RWPE1 (cell line): Measurements from ENCODE around the gene NR6A1.

Source experiments
- CTCF ChIA-PET: fragments of 350-600 bp; sonication (Branson Sonifier 250); formaldehyde crosslinking; extraction: SDS; loops from one replicate; lab custom pipeline; 2021; lab: Yijun Ruan, JAX
- POLR2A ChIA-PET: fragments of 400-600 bp; formaldehyde crosslinking; extraction: SDS; loops from one replicate; lab custom pipeline; 2020; ENCODE audit warnings: antibody characterized with exemption; ENCODE audit not compliant: low non-redundant PET; lab: Yijun Ruan, JAX
- DNase-seq: peaks from one replicate; pipeline ENCODE4 v3.0.0; 2012; ENCODE audit warnings: low spot score
- H3K27ac ChIP-seq: fragments of 450-650 bp; 2 replicates; pipeline ENCODE4 v1.5.1; 2017
- TF ChIP-seq, protein P1 (sequence below): fragments of 450-650 bp; conservative IDR thresholded peaks from 2 replicates; pipeline ENCODE4 v1.5.1; 2017; ENCODE audit warnings: low read depth, mild to moderate bottlenecking

Gene NR6A1

DNA sequence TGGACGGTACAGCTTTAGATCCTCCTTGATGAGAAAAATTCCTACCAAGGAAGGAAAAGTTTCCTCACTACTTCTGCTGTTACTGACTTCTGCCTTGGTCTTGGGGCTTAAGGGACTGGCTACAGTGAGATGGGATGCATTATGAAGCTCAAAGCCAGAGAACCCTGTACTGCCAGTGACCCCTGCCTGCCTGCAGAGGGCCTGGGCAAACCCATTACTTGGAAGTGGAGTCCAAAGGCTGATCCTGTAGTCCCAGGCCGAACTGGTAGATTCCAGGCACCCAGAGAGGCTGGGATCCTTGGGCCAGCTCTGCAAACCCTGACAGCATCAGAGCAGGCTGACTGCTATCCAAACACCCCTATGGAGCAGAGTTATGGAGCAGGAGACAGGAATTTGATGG, 238.2 kb downstream of the NR6A1 start:
- ChIA-PET POLR2A (no interaction called here), CTCF (interaction anchor here (1.2 kb wide), 1 partner anchor 19 kb away, joined by 3 read pairs; no protein-coding TSS in a partner anchor)
- TF ChIP-seq, protein P1, sequence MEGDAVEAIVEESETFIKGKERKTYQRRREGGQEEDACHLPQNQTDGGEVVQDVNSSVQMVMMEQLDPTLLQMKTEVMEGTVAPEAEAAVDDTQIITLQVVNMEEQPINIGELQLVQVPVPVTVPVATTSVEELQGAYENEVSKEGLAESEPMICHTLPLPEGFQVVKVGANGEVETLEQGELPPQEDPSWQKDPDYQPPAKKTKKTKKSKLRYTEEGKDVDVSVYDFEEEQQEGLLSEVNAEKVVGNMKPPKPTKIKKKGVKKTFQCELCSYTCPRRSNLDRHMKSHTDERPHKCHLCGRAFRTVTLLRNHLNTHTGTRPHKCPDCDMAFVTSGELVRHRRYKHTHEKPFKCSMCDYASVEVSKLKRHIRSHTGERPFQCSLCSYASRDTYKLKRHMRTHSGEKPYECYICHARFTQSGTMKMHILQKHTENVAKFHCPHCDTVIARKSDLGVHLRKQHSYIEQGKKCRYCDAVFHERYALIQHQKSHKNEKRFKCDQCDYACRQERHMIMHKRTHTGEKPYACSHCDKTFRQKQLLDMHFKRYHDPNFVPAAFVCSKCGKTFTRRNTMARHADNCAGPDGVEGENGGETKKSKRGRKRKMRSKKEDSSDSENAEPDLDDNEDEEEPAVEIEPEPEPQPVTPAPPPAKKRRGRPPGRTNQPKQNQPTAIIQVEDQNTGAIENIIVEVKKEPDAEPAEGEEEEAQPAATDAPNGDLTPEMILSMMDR = no peak
- no peak overlapping the region for H3K27ac ChIP-seq
- no peak for DNase-seq

DNA sequence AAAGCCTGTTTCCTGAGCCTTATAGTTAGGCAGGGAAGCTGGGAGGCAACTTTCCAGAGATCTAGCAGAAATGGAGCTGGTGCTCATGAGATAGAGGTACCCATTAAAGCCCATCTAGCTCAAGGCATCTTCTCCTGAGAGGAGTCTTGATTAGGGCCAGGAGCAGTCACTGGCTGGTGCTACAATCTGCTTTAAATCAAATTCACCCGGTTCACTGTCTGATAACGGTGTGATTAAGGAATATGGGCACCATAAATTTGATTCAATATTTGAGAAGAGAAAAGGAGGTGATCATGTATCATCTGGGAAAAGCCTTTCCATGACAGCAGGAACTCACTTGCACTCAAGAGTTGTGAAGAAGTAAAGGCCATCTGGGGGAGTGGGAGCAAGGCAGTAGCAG, 240.0 kb downstream of the NR6A1 start:
- TF ChIP-seq, protein P1 = no peak
- no peak overlapping the region for H3K27ac ChIP-seq
- CTCF ChIA-PET = interaction anchor here (0.7 kb wide), 1 partner anchor 44 kb away, joined by 4 read pairs; no protein-coding TSS in a partner anchor
- POLR2A ChIA-PET = no interaction called here
- no peak for DNase-seq

DNA sequence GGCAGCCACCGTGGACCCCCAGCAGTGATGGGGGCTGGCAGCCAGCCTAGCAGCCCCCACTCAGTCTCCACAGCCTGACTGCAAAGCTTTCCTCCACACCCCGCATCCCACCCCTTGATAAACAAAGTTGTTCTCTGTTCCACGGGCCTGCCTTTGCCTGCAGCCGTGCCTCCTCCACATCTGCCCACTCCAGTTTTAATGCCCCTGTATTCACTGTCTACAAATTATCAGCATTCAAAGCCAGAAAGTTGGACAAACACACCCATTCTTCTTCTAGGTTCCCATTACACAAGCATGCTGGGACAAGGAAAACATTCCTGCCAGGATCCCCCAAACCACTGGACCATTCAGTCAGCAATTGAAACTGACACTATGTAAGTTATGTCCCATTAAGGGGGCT, 240.9 kb downstream of the NR6A1 start:
- POLR2A ChIA-PET = no interaction called here
- TF ChIP-seq, protein P1 = no peak
- no peak for DNase-seq
- CTCF ChIA-PET = no interaction called here
- H3K27ac ChIP-seq = no peak overlapping the region

DNA sequence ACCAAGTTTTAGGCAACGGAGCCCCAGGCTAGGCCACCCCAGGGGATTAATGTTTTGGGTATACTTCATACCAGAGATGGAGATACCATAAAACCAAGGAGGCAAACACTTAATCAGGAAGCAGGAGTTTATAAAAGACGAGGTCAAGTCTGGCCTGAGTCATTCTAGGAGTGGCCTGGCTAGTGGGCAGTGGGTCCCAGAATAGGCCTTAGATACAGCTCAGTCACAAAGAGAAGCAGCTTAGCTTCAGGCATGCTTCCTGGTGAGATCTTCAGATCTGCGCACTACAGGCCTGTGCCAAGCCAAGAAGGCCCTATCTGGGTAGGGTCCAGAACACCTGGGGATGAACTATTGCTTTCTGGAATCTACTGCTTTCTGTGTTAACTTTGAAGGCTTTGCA, 243.3 kb downstream of the NR6A1 start:
- no peak overlapping the region for H3K27ac ChIP-seq
- TF ChIP-seq, protein P1 = no peak
- ChIA-PET POLR2A (interaction anchor here (1.0 kb wide), 1 partner anchor 162 kb away, joined by 3 read pairs; no protein-coding TSS in a partner anchor), CTCF (interaction anchor here (0.5 to 1.5 kb wide), 2 partner anchors 9 to 152 kb away, joined by 3 to 7 read pairs; no protein-coding TSS in a partner anchor)
- DNase-seq = no peak

DNA sequence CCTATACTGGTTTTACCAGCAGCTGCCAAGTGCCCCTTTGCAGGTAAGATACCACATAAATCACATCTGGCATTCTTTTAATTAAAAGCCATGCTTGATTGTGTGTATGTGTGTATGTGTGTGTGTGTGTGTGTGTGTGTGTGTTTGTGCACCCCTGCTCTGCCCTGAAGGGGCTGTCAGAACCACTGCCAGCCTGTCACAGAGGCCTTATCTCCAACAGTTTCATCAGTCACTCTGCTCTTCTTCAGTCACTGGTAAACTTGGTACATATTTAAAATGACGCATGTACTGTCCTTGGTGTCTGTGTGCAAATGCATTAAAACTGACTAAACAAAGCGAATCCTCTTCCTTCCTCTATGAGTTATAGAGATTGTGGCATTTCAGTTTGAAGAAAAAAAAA, 244.9 kb downstream of the NR6A1 start:
- ChIA-PET POLR2A (no interaction called here), CTCF (no interaction called here)
- no peak overlapping the region for H3K27ac ChIP-seq
- TF ChIP-seq, protein P1 = no peak
- no peak for DNase-seq

DNA sequence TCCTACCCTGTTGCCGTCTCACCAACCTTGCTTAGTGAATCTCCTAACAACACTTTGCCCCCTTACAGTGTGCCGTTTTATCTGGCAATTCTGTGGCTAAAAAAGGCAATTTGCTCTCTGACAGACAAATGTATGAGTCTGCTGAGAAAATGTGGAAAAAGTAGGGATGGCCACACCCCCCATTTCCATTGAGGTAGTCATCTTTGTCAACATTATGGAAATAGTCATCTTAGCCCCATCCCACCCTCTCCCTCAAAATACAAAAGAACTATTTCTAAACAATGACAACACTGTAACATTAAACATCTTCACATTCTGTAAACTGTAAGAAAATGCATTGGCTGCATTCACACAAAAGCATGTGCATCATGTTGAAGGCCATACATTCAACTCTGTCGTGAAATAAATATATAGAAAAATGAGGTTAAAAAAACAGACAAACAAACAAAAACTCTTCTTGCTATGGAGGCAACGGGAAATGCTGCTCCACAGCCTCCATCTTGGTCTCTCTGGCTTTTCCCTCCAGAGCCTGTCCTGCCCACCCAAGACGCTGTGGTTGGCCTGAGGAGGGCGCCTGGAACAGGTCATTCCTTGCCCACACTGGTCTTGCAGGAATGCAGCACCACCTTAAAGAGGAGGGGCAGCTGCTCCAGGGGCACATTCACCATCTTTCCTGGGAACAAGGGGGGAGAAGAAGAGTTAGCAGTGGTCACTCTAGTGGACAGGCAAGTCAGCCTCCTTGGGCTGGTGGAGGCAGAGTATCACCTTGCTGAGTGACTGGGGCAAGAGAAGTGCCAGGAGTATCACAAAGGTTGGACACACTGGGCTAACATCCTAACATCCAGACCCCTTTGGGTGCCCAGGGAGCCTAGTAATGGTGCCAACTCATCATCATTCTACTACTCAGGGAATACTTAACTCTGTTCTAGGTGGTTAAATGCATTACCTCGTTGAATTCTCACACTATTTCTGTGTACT, 248.7 kb downstream of the NR6A1 start:
- H3K27ac ChIP-seq = no peak overlapping the region
- TF ChIP-seq, protein P1 = no peak
- ChIA-PET POLR2A (no interaction called here), CTCF (interaction anchor here (0.5 to 0.8 kb wide), 3 partner anchors 17 to 171 kb away, joined by 3 to 7 read pairs (median 3); no protein-coding TSS in a partner anchor)
- DNase-seq = no peak
